ENCODE measurements around the gene PRKCG.

DNA sequence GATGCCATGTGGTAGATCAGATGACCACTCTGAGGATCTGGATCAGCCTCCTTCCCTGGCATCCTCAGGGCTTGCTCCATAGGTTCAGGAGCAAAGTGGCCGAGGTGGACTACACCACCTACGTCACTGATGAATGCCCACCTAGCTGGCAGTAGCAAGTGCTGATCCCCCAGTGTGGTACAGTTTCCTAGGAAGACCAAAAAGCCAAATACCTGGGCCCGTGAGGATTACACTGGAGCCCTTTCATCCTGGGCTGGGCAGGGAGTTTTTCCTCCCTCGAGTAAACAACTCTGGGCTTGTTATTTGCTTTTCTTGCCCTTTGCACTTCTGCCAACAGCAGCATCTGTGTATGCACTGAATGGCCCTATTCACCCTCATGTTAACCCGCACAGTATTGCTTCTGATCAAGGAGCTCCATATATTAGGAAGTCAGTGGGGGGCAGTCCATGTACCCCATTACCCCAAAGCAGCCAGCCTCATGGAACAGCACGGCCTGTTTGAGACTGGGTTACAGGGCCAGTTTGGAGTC is 17.6 kb upstream of the PRKCG start:
- no peak for TF ChIP-seq EZH2 (IDR thresholded peaks at IDR 0.05; ENCODE audit: low read depth)
- TF ChIP-seq, protein P1, sequence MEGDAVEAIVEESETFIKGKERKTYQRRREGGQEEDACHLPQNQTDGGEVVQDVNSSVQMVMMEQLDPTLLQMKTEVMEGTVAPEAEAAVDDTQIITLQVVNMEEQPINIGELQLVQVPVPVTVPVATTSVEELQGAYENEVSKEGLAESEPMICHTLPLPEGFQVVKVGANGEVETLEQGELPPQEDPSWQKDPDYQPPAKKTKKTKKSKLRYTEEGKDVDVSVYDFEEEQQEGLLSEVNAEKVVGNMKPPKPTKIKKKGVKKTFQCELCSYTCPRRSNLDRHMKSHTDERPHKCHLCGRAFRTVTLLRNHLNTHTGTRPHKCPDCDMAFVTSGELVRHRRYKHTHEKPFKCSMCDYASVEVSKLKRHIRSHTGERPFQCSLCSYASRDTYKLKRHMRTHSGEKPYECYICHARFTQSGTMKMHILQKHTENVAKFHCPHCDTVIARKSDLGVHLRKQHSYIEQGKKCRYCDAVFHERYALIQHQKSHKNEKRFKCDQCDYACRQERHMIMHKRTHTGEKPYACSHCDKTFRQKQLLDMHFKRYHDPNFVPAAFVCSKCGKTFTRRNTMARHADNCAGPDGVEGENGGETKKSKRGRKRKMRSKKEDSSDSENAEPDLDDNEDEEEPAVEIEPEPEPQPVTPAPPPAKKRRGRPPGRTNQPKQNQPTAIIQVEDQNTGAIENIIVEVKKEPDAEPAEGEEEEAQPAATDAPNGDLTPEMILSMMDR (conservative IDR thresholded peaks at IDR 0.05), result no peak
